Measurements from ENCODE around the gene GID8. TPM values are rescaled to one million over a fixed set of nuclear protein-coding genes. Genes with fewer than 3 reads are reported as not detected.

GID8 gene
- polyA plus RNA-seq, 3 donors = 11.5 to 12.6 (median 12.5) TPM

GRCh38 chr20:62900692-62901584, 37.0 kb upstream of the GID8 start:
- H3K27ac ChIP-seq (ENCODE audit: low read depth, low read length) = no peak overlapping the region
- 47 to 60% (median 56%) methylated on average over 20 of the region's 20 CpGs for WGBS, 3 donors

- 88 to 94% (median 92%) methylated on average over 11 of the region's 11 CpGs for WGBS, 3 donors
These were observed 36.1 kb upstream of the GID8 start for GRCh38 chr20:62901891-62902290.

GRCh38 chr20:62902926-62903615, 34.9 kb upstream of the GID8 start:
- WGBS, 3 donors = 71 to 82% (median 80%) methylated on average over 7 of the region's 7 CpGs

More at GRCh38 chr20:62901891-62902290, 36.1 kb upstream of the GID8 start:
- H3K27ac ChIP-seq (ENCODE audit: low read depth, low read length) = no peak overlapping the region

GRCh38 chr20:62905536-62906117, 32.3 kb upstream of the GID8 start:
- H3K27ac ChIP-seq (ENCODE audit: low read depth, low read length) = no peak overlapping the region
- 90 to 93% (median 91%) methylated on average over 17 of the region's 17 CpGs for WGBS, 3 donors

More at GRCh38 chr20:62902926-62903615, 34.9 kb upstream of the GID8 start:
- no peak overlapping the region for H3K27ac ChIP-seq (ENCODE audit: low read depth, low read length)

- WGBS, 3 donors = 88 to 94% (median 93%) methylated on average over 16 of the region's 16 CpGs
- H3K27ac ChIP-seq (ENCODE audit: low read depth, low read length) = no peak overlapping the region
These were observed 31.7 kb upstream of the GID8 start for GRCh38 chr20:62906209-62906608.

- H3K27ac ChIP-seq (ENCODE audit: low read depth, low read length) = no peak overlapping the region
- 86 to 92% (median 91%) methylated on average over 31 of the region's 31 CpGs for WGBS, 3 donors
These were observed 31.1 kb upstream of the GID8 start for GRCh38 chr20:62906647-62907375.

GRCh38 chr20:62907384-62908317, 30.3 kb upstream of the GID8 start:
- no peak overlapping the region for H3K27ac ChIP-seq (ENCODE audit: low read depth, low read length)
- 73 to 74% (median 74%) methylated on average over 16 of the region's 16 CpGs for WGBS, 3 donors

- 81 to 92% (median 90%) methylated on average over 18 of the region's 18 CpGs for WGBS, 3 donors
- no peak overlapping the region for H3K27ac ChIP-seq (ENCODE audit: low read depth, low read length)
These were observed 28.8 kb upstream of the GID8 start for GRCh38 chr20:62908971-62909791.

GRCh38 chr20:62910217-62910766, 27.7 kb upstream of the GID8 start:
- 92 to 96% (median 93%) methylated on average over 11 of the region's 11 CpGs for WGBS, 3 donors

GRCh38 chr20:62910777-62911497, 27.0 kb upstream of the GID8 start:
- WGBS, 3 donors = 92 to 95% (median 94%) methylated on average over 45 of the region's 45 CpGs
- H3K27ac ChIP-seq (ENCODE audit: low read depth, low read length) = no peak overlapping the region

More at GRCh38 chr20:62910217-62910766, 27.7 kb upstream of the GID8 start:
- no peak overlapping the region for H3K27ac ChIP-seq (ENCODE audit: low read depth, low read length)

GRCh38 chr20:62911701-62912280, 26.2 kb upstream of the GID8 start:
- WGBS, 3 donors = 81 to 86% (median 83%) methylated on average over 10 of the region's 10 CpGs
- H3K27ac ChIP-seq (ENCODE audit: low read depth, low read length) = no peak overlapping the region

- no peak overlapping the region for H3K27ac ChIP-seq (ENCODE audit: low read depth, low read length)
- 66 to 85% (median 83%) methylated on average over 7 of the region's 7 CpGs for WGBS, 3 donors
These were observed 24.8 kb upstream of the GID8 start for GRCh38 chr20:62913043-62913630.

- WGBS, 3 donors = 67 to 84% (median 77%) methylated on average over 9 of the region's 9 CpGs
- no peak overlapping the region for H3K27ac ChIP-seq (ENCODE audit: low read depth, low read length)
These were observed 23.5 kb upstream of the GID8 start for GRCh38 chr20:62914436-62914835.

- WGBS, 3 donors = 34 to 50% (median 39%) methylated on average over 8 of the region's 8 CpGs
- no peak overlapping the region for H3K27ac ChIP-seq (ENCODE audit: low read depth, low read length)
These were observed 22.9 kb upstream of the GID8 start for GRCh38 chr20:62914970-62915457.
